ENCODE measurements around the gene RAB43. TPM values are rescaled to one million over a fixed set of nuclear protein-coding genes. Genes with fewer than 3 reads are reported as not detected.

The RAB43 gene
- total RNA-seq, 1 donor from 2014 or later = 55.6 TPM

- no peak for DNase-seq (ENCODE audit: low read depth in 2 of 2)
These were observed 59.4 kb downstream of the RAB43 start for GRCh38 chr3:129061888-129062834.

DNA sequence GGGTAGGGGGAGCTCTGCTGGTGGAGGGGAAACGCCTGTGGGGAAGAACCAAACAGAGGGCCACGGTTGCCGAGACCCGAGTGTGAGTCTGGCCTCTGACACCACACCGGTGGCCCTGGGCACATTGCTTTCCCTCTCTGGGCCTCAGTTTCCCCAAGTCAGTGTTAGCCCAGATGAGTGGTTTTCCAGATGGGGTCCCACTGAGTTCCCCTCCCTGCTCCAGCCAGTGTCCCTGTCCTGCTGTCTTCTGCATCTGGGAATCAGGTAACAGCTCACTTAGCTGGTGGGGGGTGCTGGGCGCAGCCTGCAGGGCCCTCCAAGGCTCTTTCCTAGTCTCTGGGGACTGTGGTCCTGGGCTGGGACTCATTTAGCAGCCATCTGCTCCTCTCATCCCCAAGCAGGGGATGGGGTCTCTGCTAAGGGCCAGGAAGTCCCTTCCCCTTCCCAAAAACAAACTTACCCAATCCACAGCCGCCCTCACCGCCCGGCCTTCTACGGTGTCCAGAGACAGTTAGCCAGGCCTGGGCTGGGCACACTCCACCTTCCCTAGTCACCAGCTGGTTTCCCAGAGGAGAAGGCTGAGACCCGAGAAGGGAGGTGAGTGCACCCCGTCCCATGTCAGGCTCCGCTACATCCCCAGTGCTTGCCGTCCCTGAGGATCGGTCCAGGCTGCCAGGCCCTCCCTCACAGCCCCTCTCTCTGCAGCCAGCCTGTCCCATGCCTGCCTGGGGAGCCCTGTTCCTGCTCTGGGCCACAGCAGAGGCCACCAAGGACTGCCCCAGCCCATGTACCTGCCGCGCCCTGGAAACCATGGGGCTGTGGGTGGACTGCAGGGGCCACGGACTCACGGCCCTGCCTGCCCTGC is 60.3 kb downstream of the RAB43 start:
- no peak for DNase-seq (ENCODE audit: low read depth in 2 of 2)

DNA sequence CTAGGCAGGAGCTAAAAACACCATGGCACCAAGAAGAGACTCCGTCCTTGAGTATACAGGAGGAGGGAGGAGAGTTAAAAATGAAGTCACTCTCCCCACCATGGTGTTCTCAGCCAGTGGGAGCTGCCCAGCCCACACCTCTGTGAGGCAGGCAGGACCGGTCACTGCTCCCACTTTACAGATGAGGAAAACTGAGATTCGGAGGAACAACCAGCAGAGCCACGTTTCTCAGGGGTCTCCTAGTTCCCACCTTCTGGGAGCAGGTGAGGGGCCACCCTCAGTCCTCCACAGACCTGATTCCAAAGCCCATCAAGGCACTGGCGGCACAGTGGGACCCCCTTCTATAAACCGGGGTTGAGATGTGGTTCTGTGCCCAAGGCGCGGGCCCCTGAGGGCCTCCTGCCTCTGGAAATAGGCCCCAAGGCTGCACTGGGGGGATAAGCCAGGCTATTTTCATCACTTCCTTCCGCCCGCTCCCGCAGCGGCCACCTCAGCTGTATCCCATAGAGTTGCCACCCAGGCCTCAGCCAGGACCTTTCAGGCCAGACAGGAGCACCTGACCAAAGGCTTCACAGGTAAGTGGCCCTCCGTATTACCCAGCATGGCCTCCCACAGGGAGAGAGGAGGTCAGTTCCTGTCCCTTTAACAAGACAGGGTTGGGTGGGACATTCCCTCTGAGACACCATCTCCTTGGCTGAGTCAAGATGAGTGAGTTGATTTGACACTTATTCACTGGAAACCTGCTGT is 61.2 kb downstream of the RAB43 start, which contains the start of gene GP9:
GP9 (plus strand) TSS at position 504 of the 747 bp plus-strand sequence. CDS start 961 bp downstream, outside the sequence.
- DNase-seq (ENCODE audit: low read depth in 2 of 2) = no peak

DNA sequence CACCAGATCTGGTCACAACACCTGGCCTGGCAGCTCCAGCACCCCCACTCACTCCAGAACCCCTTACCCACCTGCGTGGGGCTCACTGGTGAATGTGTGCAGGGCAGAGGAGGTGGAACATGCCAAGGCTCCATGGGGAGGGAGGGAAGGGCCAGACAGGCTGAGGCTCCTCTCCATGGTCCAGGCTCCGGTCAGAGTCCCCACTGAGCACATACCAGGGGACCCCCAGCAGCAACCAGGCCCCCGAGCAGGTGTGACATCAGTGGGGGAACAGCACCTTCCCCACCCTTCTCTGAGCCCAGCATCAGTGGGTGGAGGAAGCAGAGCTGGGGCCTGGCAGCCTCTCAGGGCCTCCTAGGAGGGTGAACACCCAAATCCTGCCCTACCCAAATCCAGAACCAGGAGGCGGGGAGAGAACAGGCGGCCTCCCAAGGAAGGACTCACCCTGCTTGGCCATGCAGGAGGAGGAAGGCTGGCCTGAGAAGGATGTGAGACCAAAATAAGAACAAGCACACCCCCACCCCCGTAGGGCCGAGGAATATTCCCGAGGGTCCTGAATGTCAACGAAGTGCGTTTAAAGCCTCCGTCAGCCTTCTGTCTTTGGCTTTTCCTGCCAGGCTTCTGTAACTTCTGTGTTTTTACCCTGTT is 62.2 kb downstream of the RAB43 start:
- DNase-seq (ENCODE audit: low read depth in 2 of 2) = no peak

GRCh38 chr3:129058441-129059200 is 63.0 kb downstream of the RAB43 start:
- no peak for DNase-seq (ENCODE audit: low read depth in 2 of 2)

- DNase-seq (ENCODE audit: low read depth in 2 of 2) = no peak
These were observed 64.4 kb downstream of the RAB43 start for GRCh38 chr3:129057249-129057648.

GRCh38 chr3:129056451-129057173 is 65.0 kb downstream of the RAB43 start:
- no peak for DNase-seq (ENCODE audit: low read depth in 2 of 2)

DNA sequence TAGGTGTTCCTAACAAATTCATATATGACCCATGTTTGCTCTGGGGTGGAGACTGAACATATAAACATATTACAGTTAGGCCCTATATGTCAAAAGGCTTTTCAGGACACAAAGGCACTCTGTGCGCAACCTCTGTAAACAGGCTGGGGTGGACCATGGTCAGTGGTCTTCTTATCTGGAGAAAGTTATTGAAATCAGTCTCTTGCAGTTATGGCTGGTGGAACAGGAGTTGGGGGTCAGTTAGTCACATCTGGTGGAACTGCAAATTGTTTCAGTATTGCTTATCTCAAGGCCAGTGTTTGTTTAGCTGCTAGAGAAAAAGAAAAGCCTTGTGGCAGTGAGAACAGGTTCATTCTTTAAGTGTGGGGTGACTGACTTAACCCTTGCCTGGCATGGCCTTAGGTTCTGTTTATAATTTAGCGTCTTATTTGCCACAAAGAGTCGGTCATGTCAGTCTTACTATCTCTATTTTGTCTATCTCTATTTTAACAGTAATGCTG is 66.9 kb downstream of the RAB43 start:
- peak in 1 of 2 donors; percentile 60 for DNase-seq (ENCODE audit: low read depth in 2 of 2)

GRCh38 chr3:129052675-129053074 is 68.9 kb downstream of the RAB43 start:
- peak; percentile 76 to 90 for DNase-seq (ENCODE audit: low read depth in 2 of 2)

DNA sequence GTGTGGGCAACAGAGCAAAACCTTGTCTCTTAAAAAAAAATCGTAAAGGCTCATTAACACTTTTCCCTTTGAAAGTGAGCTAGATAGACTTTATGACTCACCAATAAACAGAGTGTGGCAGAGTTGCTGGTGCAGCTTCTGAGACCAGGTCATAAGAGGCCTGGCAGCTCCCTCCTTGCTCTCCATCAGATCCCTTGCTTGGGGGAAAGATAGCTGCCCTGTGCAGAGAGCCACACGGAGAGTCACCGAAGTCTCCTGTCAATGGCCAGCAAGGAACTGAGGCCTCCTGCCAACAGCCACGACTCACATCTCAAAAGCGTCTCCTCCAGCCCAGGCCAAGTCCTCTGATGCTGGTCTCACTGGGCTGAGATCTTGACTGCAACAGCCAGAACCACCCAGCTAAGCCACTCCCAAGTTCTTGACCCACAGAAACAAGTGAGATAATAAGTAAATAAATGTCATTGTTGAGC is 69.7 kb downstream of the RAB43 start:
- no peak for DNase-seq (ENCODE audit: low read depth in 2 of 2)

DNA sequence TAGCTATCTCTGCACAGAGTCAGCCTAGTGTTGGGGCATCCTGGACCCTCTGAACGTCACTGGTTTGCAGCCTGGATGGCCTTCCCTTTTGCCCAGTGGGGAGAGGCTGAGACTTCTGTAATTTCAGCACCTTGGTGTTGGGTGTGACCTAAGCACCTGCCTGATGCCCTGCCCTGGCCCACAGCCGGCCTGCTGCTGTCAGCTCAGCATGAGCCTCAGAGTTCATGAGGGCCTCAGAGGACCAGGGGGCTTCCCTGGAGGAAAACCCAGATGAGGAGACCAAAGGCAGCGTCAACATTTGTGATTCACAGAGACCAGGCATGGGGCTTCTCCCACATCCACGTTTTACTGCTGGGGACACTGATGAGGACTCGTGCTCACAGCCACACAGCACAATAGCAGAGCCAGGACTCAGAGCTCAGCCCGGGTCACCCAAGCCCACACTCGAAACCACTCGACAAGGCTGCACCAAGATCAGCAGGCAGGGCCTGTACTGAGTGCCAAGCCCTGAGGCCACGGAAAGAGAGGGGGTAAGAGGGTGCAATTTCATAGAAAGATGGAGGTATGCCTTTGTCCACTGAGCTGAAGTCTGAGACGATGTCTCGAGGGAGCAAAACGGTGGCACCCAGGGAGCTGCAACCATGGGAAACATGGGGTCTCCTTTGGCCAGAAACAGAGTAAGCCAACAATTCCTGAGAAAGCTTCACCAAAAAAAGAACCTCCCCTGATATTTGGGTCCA is 70.9 kb downstream of the RAB43 start:
- DNase-seq (ENCODE audit: low read depth in 2 of 2) = no peak

GRCh38 chr3:129047553-129047839 is 74.1 kb downstream of the RAB43 start:
- DNase-seq (ENCODE audit: low read depth in 2 of 2) = no peak

GRCh38 chr3:129046732-129047552 is 74.7 kb downstream of the RAB43 start:
- no peak for DNase-seq (ENCODE audit: low read depth in 2 of 2)

- no peak for DNase-seq (ENCODE audit: low read depth in 2 of 2)
These were observed 75.4 kb downstream of the RAB43 start for GRCh38 chr3:129046037-129046731.

DNA sequence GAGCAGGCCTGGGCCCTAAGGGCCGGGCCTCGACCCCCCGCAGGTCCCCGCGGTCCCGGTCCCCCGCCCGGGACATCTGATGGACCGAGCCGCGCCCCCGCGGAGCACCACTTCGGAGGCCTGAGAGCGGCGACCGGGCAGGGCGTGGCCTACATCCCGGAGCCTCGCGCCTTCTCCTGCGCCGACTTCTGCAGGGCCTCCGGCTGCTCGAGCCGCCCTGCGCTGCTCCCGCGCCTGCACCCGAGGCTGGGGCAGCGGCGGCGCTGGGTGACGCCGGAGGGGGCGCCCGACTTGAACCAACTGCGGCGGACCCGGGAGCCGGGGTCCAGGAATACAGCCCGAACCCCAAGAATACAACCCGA is 75.9 kb downstream of the RAB43 start:
- no peak for DNase-seq (ENCODE audit: low read depth in 2 of 2)

DNA sequence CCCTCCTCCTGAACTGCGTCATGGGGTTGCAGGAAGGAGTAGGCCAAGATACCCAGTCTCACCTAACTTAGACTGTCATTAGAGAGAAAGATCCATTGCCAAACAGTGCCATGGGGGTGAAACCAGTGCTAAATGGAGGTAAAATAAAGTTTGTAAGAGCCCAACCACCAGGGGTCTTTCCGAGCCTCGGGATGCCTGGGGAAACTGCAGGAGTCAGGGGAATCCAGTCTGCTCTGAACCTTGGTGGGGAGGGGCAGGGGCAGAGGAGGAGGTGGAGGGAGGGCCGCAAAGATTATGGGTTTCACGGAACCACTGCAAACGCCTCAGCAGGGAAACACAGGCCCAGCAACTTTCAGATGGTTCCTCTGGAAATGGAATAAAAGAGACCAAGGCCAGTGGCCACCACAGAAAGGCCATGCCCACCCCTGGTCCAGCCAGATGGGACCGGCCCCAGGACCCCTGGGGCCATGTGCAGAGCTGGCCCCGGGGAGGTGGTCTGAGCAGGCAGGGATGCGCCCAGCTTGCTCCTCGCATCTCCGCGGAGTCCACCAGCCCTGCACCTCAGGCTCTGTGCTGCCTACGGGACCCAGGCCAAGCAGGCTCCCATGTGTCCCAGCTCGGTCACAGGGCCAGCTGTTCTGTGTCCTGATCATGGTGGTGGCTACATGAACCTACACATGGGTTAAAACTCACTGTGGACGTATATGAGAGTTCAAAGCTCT is 80.9 kb downstream of the RAB43 start:
- no peak for DNase-seq (ENCODE audit: low read depth in 2 of 2)

- no peak for DNase-seq (ENCODE audit: low read depth in 2 of 2)
These were observed 81.6 kb downstream of the RAB43 start for GRCh38 chr3:129040039-129040336.
